GM18873 (cell line): ENCODE measurements around the gene XBP1.
"Not testable (repeated sequence)": the region's sequence is repeated elsewhere in the genome, so short reads cannot be mapped to it uniquely, and the experiment has no call there.

Source experiments
- ATAC-seq: cut with Tn5 transposase; IDR thresholded peaks from one replicate; pipeline ENCODE4 v1.9.1; 2021; ENCODE audit warnings: mild to moderate bottlenecking, moderate library complexity, moderate number of reproducible peaks; ENCODE audit not compliant: unreplicated experiment, low FRiP score

The XBP1 gene

DNA sequence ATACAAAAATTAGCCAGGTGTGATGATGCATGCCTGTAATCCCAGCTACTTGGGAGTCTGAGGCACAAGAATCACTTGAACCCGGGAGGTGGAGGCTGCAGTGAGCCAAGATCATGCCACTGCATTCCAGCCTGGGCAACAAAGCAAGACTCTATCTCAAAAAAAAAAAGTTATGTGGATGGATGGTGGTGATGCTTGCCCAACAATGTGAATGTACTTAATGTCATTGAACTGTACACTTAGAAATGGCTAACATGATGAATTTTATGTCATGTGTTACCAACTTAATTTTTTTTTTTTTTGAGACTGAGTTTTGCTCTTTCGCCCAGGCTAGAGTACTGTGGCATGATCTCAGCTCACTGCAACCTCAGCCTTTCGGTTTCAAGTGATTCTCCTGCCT is 45.9 kb downstream of the XBP1 start:
- not testable (repeated sequence) for ATAC-seq

DNA sequence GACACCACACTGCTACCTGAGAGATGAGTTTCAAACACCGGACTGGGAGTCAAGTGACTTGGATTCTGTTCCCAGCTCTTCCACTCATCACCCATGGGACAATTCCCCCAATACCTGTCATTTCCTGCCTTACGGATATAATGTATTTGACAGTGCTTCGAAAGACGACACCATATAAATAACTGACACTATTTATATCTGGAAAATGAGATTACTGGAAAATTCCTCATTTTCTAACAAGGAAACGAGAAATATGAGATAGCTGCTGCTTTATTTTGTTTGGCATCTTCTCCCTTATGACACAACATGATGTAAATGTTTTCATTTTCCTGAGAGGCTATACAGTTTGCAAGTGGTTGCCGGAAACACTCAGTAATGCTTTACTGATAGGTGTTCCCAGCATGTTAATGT is 49.9 kb downstream of the XBP1 start:
- ATAC-seq: no peak
